ENCODE measurements around the gene SEMA4D.

Gene SEMA4D

DNA sequence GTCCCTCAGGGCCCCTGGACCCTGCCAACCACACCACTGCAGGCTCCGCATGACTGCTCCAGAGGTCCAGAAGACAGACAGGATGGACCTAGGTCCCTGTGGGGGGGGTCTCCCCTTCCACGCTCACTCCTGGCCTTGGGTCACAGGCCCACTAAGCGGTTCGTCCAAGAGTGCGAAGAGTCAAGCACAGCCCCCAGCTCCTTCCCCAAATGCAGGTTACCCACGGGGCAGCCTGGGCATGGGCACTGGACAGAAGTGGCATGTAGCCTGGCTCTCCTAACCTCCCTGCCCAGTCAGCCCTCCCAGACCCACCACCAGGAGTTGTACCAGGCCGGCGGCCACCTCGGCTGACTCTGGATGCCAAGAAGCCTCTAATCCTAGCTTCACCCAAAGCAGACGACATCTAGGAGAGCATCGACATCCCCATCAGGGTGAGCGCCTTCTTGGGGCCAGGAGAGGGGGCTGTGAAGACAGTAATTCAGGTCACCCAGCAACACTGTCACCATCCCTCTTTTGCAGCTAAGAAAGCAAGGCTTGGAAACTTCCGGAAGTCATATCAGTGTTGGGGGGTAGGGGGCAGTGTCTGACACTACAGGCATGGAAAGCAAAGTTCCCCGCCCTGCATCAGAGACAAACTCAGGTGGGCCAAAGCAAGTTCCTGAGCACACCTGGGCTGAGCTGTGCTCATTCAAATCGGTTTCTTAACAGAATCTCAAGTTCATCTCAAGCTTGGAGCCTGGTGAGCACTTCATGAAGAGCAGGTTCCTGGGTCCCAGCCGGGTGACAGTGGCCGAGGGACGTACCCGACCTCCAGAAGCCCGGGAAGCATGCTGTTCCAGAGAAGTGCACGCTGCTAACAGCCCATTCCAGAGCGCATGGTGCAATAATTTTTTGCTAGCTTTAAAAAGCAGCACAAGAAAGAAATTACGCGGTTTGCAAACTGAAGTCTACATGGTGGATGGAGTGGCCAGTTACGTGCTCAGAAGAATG lies 68.7 kb downstream of the SEMA4D start:
- DNase-seq (ENCODE audit: low spot score): no peak

GRCh38 chr9:89428222-89428761 lies 69.6 kb downstream of the SEMA4D start:
- DNase-seq (ENCODE audit: low spot score): no peak

GRCh38 chr9:89427621-89428221 lies 70.2 kb downstream of the SEMA4D start:
- peak; percentile 78 for DNase-seq (ENCODE audit: low spot score)

DNA sequence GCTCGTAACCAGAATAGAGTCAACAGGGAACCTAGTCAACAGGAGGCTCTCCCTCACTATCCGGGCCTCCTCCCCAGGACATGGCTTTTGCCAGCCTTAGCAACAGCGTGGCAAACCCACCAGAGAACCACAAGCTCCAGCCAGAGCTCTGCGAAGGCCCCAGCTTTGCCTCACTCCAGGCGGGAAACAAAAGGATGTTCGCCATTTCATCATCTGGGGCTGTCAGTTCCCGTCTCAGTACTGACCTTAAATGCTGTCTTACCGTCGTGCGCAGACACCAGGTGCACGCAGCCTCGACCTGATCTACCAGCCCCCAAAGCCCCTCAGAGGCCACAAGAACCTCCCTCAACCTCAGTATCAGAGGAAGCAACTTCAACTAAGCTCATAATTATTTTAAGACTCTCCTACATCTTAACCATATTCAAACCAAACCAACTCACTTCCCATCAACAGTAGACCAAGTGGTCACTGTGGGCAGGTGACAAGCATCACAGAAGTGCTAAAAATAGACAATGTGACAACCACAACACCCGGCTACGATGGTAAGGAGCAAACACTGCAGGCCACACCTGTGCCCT lies 71.4 kb downstream of the SEMA4D start:
- peak; percentile 73 for DNase-seq (ENCODE audit: low spot score)

- no peak for DNase-seq (ENCODE audit: low spot score)
Observed at GRCh38 chr9:89425921-89426383, 72.0 kb downstream of the SEMA4D start.

DNA sequence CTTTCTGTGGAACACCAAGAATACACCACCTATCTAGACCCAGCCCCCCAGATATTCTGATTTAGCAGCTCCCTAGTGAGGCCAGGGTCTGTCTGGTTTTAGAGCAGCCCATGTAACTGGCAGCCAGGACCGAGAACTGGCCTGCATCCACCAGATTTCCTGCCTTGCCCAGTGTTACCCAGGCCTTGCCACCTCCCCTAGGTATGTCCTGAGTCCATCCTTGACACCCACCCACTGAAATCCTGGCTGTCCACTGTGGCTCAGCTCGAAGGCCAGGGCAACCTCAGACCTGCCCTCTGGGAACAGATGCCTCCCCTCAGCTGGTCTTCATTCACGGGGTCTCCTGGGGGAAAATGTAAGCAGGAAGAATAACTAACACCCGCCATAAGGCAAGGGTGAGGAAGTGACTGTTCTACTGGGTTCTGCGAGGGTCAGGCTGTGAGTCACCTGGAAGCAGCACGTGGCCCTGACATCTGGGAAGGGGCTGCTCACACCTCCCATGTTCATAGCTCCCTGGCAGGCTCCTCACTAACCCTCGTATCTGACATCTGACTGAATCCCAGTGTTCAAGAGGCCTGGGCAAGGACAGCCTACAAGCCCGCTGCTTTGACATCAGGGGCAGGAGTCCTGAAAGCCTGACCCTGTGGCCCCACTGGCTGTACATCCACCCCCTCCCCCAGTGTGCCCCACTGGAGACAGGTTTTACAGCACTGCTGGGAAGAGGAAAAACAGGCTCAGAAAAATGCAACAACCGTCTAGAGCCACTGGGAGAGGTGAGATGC lies 72.7 kb downstream of the SEMA4D start:
- no peak for DNase-seq (ENCODE audit: low spot score)

DNA sequence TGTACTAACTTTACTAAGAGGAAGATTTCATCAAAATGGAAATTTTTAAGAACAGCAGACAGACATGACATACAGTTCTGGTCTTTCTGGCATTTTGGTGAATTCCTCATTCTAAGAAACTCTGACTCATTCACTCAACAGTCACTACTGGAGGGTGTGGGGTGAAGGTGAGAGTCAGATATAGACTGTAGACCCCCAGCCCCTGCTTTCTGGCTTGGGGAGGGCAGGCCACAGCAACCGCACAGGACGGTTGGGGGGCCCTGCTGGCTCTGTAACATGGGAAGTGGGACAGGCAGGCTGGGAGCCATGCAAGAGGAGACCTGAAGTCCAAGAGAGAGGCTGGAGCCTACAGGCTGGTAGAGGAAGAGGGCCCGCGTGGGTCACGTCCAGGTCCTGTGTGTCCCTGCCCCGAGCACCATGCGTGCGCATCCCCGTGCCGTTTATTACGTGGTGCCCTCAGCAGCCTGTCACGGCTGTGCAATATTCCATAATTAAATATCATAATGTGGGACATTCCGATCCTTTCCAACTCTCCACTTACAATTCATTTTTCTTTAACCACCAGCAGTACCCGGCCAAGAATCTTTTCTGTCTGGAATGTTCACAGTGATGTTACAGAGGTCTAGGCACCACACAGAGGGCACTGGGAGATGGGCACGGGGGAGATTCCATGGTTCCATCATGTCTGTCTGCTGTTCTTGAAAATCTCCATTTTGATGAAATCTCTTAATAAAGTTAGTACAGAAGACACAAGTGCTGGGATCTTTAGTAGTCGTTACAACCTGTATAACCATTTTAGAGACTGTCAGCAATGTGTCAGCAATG lies 75.5 kb downstream of the SEMA4D start:
- DNase-seq (ENCODE audit: low spot score): peak; percentile 92

GRCh38 chr9:89421595-89421994 lies 76.3 kb downstream of the SEMA4D start:
- no peak for DNase-seq (ENCODE audit: low spot score)

DNA sequence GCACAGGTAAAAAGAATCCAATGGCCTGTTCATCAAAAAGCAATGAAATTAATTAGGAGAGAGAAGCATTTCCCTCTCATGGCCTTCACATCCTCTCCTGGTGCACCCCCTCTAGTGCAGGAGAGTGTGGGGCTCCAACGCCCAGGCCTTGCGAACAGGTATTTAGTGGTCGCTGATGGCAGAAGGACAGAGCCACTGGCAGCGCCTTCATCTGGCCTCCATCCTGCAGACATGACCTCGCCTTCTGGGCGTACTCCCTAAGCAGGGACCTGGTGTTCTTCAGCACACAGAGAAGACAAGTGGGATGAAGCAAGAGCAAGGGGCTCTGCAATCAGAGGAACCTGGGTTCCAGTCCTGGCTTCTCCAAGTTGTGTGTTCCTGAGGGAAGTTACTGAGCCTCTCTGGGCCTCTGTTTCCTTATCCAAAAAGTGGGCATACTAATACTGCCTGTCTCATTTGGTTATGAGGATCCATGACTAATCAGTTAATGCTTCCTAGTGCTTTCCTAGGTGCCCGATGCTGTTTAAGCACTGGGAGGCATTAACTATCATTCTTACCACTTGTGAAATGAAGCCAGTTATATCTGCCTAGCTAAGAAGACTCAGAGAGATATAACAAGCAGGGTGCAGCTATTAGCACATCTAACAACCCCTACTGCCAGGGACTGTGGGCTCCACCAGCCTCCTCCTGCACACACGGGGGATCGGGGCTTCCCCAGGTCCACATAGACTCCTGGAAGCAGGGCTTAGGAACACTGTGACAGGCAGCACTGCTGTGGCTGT lies 77.3 kb downstream of the SEMA4D start:
- DNase-seq (ENCODE audit: low spot score): no peak

DNA sequence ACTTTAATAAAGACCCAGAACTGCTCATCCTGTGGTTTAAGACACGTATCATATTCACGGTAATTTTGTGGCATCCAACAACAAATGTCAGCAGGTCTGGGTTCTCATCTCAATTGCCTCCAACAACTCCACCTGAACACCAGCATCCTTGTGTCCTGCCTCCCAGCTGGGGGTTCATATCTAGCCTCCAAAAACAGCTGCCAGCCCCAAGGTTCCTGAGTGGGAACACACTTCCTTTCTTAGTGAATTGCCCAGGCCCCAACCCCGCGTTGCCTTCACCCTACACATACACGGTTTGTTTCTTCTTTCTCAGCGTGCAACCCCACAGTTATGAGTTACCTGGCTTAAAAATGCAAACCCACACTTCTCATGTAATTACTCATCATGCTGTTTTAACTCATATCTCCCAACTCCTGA lies 77.9 kb downstream of the SEMA4D start:
- peak; percentile 83 for DNase-seq (ENCODE audit: low spot score)

- peak; percentile 84 for DNase-seq (ENCODE audit: low spot score)
Observed at GRCh38 chr9:89418882-89419640, 78.9 kb downstream of the SEMA4D start.

DNA sequence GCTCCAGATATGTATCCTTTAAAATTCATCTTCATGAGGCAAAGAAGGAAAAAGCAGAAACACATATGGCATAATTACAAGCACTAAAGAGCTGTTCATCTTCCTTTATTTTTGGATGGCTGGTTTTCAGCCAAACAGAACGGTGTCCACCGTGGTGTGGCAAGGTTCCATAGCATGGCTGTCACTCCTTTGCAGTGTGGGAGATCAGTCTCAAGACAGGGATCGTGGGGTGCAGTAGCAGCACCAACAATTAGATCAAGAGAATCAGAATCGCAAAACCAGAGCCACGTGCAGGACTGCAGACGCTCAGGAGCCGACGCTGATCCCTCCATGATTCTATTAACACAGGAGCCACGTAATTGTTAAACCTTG lies 79.5 kb downstream of the SEMA4D start:
- no peak for DNase-seq (ENCODE audit: low spot score)

GRCh38 chr9:89417832-89418473 lies 80.0 kb downstream of the SEMA4D start:
- DNase-seq (ENCODE audit: low spot score): peak; percentile 60

DNA sequence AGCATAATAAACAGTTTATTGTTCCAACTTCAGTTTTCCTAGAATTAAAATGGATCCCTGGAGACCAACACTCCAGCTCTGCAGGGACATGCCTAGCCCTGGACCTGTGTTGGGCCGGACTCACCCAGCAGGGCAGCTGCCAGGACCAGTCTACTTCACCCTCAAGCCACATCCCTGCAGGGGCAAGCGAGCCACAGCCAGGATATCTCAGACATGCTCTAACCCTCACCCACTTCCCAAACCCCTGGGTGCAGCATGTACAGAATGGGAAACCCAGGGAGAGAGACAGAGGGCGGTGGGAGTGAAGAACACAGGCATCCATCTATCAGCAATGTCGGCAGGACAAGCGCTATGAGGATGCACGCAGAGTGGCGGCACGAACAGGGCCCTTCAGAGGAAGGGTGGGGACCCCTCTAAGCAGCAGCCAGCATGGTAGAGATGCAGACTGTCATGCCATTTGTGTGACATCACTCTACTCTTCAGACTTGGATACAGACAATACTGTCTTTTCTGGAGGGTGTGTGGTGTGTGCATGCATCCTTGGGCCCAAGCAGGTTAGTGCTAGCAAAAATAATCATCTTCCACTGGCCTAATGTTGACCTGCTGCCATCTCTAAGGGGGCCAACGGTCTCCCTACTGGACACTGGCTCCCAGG lies 83.1 kb downstream of the SEMA4D start:
- no peak for DNase-seq (ENCODE audit: low spot score)

DNA sequence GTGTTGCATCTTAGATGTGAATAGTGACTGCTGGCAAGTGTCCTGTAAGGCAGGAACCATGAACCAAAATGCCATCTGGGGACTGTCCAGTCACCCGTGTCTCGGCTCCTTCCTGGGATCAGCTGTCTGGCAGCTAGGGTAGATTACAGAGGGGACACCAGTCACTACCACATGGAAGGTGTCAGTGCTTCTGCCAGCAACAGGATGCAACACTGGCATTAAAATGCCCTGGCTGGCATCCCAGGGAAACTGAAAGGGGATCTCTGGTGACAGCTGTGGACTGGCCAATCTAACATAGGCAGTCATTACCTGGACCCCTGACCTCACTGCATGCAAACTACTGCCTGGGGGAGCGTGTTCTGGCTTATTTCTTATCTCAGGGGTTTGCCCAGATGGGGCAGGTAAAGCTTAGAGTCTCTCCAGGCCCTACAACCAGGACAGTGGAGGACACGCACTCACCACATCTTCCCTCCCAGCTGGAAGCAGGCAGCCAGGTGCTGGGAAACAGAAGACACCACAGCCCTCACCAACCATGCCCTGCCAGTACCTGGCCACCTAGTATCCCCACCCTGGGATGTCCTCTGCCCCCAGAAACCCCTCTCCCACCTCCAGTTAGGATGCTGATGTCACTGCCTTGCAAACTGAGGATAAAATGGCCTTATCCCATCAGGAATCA lies 83.8 kb downstream of the SEMA4D start:
- no peak for DNase-seq (ENCODE audit: low spot score)

GRCh38 chr9:89412951-89413350 lies 85.0 kb downstream of the SEMA4D start:
- no peak for DNase-seq (ENCODE audit: low spot score)

DNA sequence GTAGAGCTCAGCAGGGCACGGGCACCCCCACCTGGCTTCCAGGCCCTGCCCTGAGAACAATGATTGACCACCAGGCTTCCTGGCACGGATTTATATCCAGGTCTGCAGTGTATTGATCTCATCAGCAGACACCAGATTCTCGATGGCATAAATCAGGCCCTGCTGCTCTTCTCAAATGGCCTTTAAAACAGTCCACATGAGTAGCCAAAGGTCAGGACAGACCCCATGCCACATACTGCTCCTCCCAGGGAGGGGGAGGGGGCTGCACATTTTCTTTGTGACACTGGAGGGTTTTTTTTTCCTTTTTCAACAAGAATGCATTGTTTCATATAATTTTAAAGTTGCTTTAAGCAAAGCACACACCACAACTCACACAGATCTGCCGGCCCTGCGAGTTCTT lies 85.4 kb downstream of the SEMA4D start:
- DNase-seq (ENCODE audit: low spot score): no peak

GRCh38 chr9:89411759-89412158 lies 86.2 kb downstream of the SEMA4D start:
- DNase-seq (ENCODE audit: low spot score): no peak

Measured in activated CD4-positive, alpha-beta T cell treated with anti-CD3 and anti-CD28 coated beads, Interleukin-2, Interleukin-4, amounts not matched to agents 100 ng/mL and 50 ng/mL, durations not matched to agents 16 hours and 8 hours (primary cell).